ENCODE results near the gene MYO18B.

DNA sequence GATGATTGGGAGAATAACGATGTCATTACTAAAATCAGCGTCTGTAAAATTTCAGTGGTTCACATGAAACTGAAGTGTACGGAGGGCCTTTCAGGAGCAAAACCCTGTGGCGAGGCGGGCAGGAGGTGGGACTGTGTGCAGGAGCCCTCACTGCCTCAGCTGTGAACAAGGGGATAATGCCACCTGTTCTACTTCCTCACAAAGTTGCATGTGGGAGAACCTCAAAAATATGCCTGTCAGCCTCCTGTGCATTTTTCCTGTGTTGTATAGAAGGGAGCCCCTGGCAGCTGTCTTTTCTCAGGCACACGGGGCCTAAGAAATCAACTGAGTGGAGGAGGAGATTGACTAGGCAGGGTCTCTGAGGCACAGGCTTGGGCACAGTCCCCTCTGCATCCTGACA, 43.0 kb upstream of the MYO18B start:
- TF ChIP-seq CTCF (IDR thresholded peaks at IDR 0.05; ENCODE audit: low read depth, low read length) (no peak), POLR2A (IDR thresholded peaks at IDR 0.05; ENCODE audit: extremely low read depth, insufficient read length) (no peak), MYC (IDR thresholded peaks at IDR 0.05; ENCODE audit: low read depth, low read length) (no peak)
- TF ChIP-seq, protein P1, sequence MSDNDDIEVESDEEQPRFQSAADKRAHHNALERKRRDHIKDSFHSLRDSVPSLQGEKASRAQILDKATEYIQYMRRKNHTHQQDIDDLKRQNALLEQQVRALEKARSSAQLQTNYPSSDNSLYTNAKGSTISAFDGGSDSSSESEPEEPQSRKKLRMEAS (IDR thresholded peaks at IDR 0.05; ENCODE audit: low read depth, low read length) = no peak

Measured in NB4 (cell line).